Activated CD8-positive, alpha-beta memory T cell treated with anti-CD3 and anti-CD28 coated beads, Interleukin-2, amount 50 U/mL, for 1 hour (primary cell): ENCODE results near the gene STK32B.
"Not testable (repeated sequence)": the region's sequence is repeated elsewhere in the genome, so short reads cannot be mapped to it uniquely, and the experiment has no call there.

ENCODE experiments used
- DNase-seq: peaks from one replicate; pipeline ENCODE4 v3.0.0-alpha.2; 2020; ENCODE audit errors: extremely low read depth

STK32B gene

GRCh38 chr4:5030927-5031326, 20.4 kb upstream of the STK32B start:
- no peak for DNase-seq

- no peak for DNase-seq
Observed at GRCh38 chr4:5032813-5033212, 18.5 kb upstream of the STK32B start.

- DNase-seq: no peak
Observed at GRCh38 chr4:5033281-5033841, 17.9 kb upstream of the STK32B start.

- no peak for DNase-seq
Observed at GRCh38 chr4:5034206-5034605, 17.1 kb upstream of the STK32B start.

- no peak for DNase-seq
Observed at GRCh38 chr4:5036239-5036638, 15.0 kb upstream of the STK32B start.

- no peak for DNase-seq
Observed at GRCh38 chr4:5037553-5038551, 13.4 kb upstream of the STK32B start.

- no peak for DNase-seq
Observed at GRCh38 chr4:5039800-5040199, 11.5 kb upstream of the STK32B start.

- DNase-seq: no peak
Observed at GRCh38 chr4:5040856-5041620, 10.2 kb upstream of the STK32B start.

GRCh38 chr4:5041699-5042098, 9.6 kb upstream of the STK32B start:
- no peak for DNase-seq

- DNase-seq: no peak
Observed at GRCh38 chr4:5043579-5043978, 7.7 kb upstream of the STK32B start.

- no peak for DNase-seq
Observed at GRCh38 chr4:5044341-5044740, 6.9 kb upstream of the STK32B start.

- no peak for DNase-seq
Observed at GRCh38 chr4:5045097-5045496, 6.2 kb upstream of the STK32B start.

GRCh38 chr4:5048721-5049120, 2.6 kb upstream of the STK32B start:
- DNase-seq: no peak

- DNase-seq: no peak
Observed at GRCh38 chr4:5050520-5051277, 581 bp upstream of the STK32B start.

GRCh38 chr4:5052204-5052702, 973 bp downstream of the STK32B start:
- DNase-seq: no peak

- DNase-seq: no peak
Observed at GRCh38 chr4:5052726-5053425, 1.6 kb downstream of the STK32B start.

GRCh38 chr4:5054532-5054931, 3.3 kb downstream of the STK32B start:
- DNase-seq: no peak

- DNase-seq: no peak
Observed at GRCh38 chr4:5055411-5055810, 4.1 kb downstream of the STK32B start.

- no peak for DNase-seq
Observed at GRCh38 chr4:5066101-5066500, 14.8 kb downstream of the STK32B start.

- DNase-seq: not testable (repeated sequence)
Observed at GRCh38 chr4:5066968-5067367, 15.7 kb downstream of the STK32B start.

- no peak for DNase-seq
Observed at GRCh38 chr4:5067908-5068307, 16.6 kb downstream of the STK32B start.
